Right ventricle myocardium inferior (tissue), 1 donor: ENCODE results near the gene PRRG4. TPM values are rescaled to one million over a fixed set of nuclear protein-coding genes. Genes with fewer than 3 reads are reported as not detected.

ENCODE experiments used
- ATAC-seq: fragments of 200-7000 bp; cut with Tn5 transposase; one replicate; pipeline ENCODE4 v1.9.1; 2020; ENCODE audit warnings: mild to moderate bottlenecking, moderate library complexity
- DNase-seq: peaks from one replicate; pipeline ENCODE4 v3.0.0; 2021; ENCODE audit errors: missing footprints
- intact Hi-C: fragments of 100-400 bp; cut with DNase I; formaldehyde crosslinking; loops from one replicate; pipeline ENCODE4 v1.11.0; 2022
- total RNA-seq: library from RNA; stranded (reverse); fragmentation: NEBNext Ultra II Directional; extraction: Animal tissue kit (Norgen Biotek cat#: 25700); gene quantifications from one replicate; pipeline ENCODE4 v1.2.1, GENCODE V29; 2021
- donor health status: DM: no; HTN: yes; CAD: no; lungs with severe emphysema.

The PRRG4 gene
- total RNA-seq, 1 donor from 2014 or later, result 0.57 TPM

DNA sequence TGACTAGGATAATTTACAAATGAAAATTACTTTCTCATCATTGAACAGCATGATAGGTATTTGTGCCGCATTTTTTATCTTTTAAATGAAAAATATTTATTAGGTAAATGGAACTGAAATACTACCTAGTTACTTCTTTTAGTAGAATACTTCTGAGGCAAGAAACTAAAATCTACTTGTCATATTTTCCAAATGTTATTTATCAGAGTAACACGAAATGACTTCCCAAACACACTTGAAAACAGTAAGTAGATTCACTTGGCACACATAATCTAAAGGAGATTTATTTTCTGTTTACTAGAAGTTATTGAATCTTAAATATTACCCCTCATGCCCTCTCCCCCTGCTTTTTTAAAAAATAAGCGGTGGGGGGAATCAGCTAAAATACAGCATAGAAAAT, 65.2 kb downstream of the PRRG4 start:
- no peak for ATAC-seq
- intact Hi-C loops, result loop anchor here (5.0 to 10.0 kb wide), 2 partner anchors 142 to 310 kb away; partner anchors contain the start of genes EIF3M and TCP11L1
- no peak for DNase-seq

DNA sequence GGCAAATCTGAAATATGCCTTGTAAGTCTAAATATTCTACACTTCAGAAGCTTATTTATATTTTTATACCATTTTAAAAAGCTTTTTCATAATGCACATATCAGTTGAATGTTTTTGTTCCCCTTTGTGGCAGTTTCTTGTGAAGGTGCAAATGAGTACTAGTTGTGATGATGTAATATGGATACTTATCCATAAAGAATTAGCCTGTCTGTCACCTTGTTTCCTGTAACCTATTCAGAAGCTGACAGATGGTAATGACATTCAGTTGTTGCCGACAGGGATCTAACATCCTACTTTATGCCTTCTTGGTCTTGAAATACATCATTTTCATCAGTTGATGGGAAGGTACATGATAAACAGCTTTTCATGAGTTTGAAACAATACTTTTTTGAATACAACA, 65.7 kb downstream of the PRRG4 start:
- no peak for DNase-seq
- no peak for ATAC-seq
- intact Hi-C loops, result loop anchor here (10.0 kb wide), 1 partner anchor 311 kb away; the partner anchor contains the start of gene EIF3M

DNA sequence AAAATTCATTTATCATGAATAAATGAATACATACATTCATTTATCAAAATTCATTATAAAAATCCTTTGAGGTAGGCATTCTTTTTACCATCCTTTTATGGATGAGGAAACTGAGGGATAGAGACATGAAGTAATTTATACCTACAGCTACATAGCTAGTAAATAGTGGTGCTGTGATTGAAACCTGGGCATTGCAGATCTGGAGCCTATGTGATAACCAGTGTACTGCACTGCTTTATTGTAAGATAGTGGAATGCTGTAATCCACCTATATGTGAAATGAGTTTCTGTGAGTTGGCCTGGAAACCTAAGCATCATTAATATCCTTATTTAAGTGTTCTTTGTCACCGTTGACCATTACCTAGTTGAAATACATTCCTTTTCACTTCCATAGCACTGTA, 67.4 kb downstream of the PRRG4 start:
- DNase-seq (no peak), ATAC-seq (no peak)
- intact Hi-C loops, result loop anchor here (10.0 kb wide), 1 partner anchor 312 kb away; the partner anchor contains the start of gene EIF3M

- ATAC-seq, result no peak
- intact Hi-C loops, result loop anchor here (10.0 kb wide), 1 partner anchor 315 kb away; the partner anchor contains the start of gene EIF3M
- DNase-seq, result no peak
These were observed 69.7 kb downstream of the PRRG4 start for GRCh38 chr11:32899438-32899837.

DNA sequence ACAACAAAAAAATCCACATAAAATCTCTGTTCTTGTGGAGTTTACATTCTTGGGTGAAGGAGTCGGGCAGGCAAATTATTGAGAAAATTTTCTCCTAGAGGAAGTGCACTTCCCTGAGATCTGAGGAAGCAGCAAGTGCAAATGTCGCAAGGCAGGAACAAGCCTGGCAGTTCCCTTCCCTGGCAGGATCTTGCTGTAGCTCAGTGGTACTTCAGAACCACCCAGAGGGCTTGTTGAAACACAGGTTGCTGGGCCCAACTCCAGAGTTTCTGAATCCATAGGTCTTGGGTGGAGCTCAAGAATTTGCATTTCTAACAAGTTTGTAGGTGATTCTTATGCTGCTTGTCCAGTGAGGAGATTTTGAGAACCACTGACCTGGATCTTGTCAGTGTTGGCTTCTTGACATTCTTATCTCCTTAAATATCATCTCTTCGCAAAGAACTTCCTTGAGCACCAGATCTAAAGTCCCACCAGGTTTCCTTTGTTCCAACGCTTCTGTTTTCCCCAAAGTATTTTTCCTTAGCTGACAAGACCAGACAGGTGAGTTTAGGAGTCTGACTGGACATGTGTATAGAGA, 72.5 kb downstream of the PRRG4 start:
- intact Hi-C loops, result no loop called here
- no peak for DNase-seq
- no peak for ATAC-seq

GRCh38 chr11:32905028-32905667, 75.4 kb downstream of the PRRG4 start:
- intact Hi-C loops, result no loop called here
- ATAC-seq, result no peak
- no peak for DNase-seq

Other genes starting within 250 kb of the PRRG4 start
- 185 TPM for gene EIF3M, start 246.1 kb upstream of the PRRG4 start, total RNA-seq
- not detected for gene CCDC73, start 35.3 kb upstream of the PRRG4 start, total RNA-seq
- 14.9 TPM for gene QSER1, start 62.9 kb downstream of the PRRG4 start, total RNA-seq
- 0.49 TPM for gene DEPDC7, start 186.0 kb downstream of the PRRG4 start, total RNA-seq
- 6.4 TPM for gene TCP11L1, start 209.6 kb downstream of the PRRG4 start, total RNA-seq